Dermis microvascular lymphatic vessel endothelial cell (primary cell): Measurements from ENCODE around the gene ADGRB2. TPM values are rescaled to one million over a fixed set of nuclear protein-coding genes. Genes with fewer than 3 reads are reported as not detected.

Experiments
- DNase-seq, 2 donors: peaks; one replicate each; pipeline versions ENCODE4 v3.0.0 to v3.0.0-alpha.2; 2010; ENCODE audit warnings: low read depth in 2 of 2
- total RNA-seq: library from RNA; depleted of rRNA; stranded (reverse); fragments of >200 nt; gene quantifications from 2 replicates; pipeline ENCODE4 v1.2.1, GENCODE V29; 2014

The ADGRB2 gene
- total RNA-seq, 1 donor from 2014 or later = 0.26 TPM

- peak in 1 of 2 donors; percentile 80 for DNase-seq
Observed at GRCh38 chr1:31795801-31796621, 31.9 kb upstream of the ADGRB2 start.

- no peak for DNase-seq
Observed at GRCh38 chr1:31795096-31795675, 31.0 kb upstream of the ADGRB2 start.

- no peak for DNase-seq
Observed at GRCh38 chr1:31793586-31794285, 29.6 kb upstream of the ADGRB2 start.

GRCh38 chr1:31793086-31793485 lies 28.9 kb upstream of the ADGRB2 start:
- DNase-seq = no peak

- no peak for DNase-seq
Observed at GRCh38 chr1:31792541-31792940, 28.4 kb upstream of the ADGRB2 start.

GRCh38 chr1:31792116-31792515 lies 28.0 kb upstream of the ADGRB2 start:
- no peak for DNase-seq

GRCh38 chr1:31791131-31791858 lies 27.2 kb upstream of the ADGRB2 start:
- DNase-seq = no peak

- no peak for DNase-seq
Observed at GRCh38 chr1:31790641-31791091, 26.5 kb upstream of the ADGRB2 start.

GRCh38 chr1:31790140-31790539 lies 26.0 kb upstream of the ADGRB2 start:
- no peak for DNase-seq

GRCh38 chr1:31789259-31790065 lies 25.3 kb upstream of the ADGRB2 start:
- peak; percentile 66 to 87 for DNase-seq

GRCh38 chr1:31788825-31789256 lies 24.7 kb upstream of the ADGRB2 start:
- DNase-seq = peak in 1 of 2 donors; percentile 20

GRCh38 chr1:31788138-31788824 lies 24.1 kb upstream of the ADGRB2 start:
- peak; percentile 83 to 86 for DNase-seq

GRCh38 chr1:31787786-31788137 lies 23.6 kb upstream of the ADGRB2 start:
- DNase-seq = no peak

- DNase-seq = no peak
Observed at GRCh38 chr1:31787261-31787660, 23.1 kb upstream of the ADGRB2 start.

GRCh38 chr1:31786366-31787060 lies 22.4 kb upstream of the ADGRB2 start:
- DNase-seq = no peak

- DNase-seq = no peak
Observed at GRCh38 chr1:31785947-31786290, 21.8 kb upstream of the ADGRB2 start.

- no peak for DNase-seq
Observed at GRCh38 chr1:31785020-31785946, 21.1 kb upstream of the ADGRB2 start.

- no peak for DNase-seq
Observed at GRCh38 chr1:31784356-31785019, 20.3 kb upstream of the ADGRB2 start.
